ENCODE data around the gene FAXDC2. TPM values are rescaled to one million over a fixed set of nuclear protein-coding genes. Genes with fewer than 3 reads are reported as not detected.
"Not testable (repeated sequence)": the region's sequence is repeated elsewhere in the genome, so short reads cannot be mapped to it uniquely, and the experiment has no call there.

FAXDC2 gene
- total RNA-seq, 4 donors from 2014 or later = 57.6 to 154 (median 75.8) TPM

DNA sequence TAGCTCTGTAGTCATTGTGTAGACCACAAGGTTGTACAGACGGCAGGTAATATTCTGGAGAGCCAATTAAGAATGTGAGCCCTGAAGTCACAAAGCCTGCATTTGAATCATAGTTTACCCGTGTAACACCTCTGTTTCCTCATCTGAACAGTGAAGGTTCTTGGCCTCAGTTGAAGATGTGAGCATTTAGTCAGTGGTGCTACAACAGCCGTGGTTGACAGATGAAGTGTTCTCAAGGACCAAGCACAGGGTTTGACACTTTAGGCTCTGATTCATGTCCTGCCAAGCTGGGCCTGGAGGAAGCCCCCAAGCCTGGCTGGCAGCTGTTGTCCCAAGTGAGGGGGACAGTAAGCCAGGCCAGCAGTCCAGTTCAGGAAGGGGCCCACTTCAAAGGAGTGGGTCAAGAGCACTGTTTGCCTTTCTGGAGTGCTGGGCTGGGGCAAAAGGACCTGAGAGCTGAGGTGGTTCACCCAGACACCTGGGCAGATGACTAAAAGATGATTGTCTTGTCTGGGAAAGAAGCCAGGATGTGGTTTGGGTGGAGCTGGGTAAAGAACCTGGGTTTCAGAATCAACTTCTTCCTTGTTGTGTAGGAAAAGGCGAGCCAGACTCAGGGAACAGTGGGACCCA is 20.7 kb downstream of the FAXDC2 start:
- Histone ChIP-seq H3K36me3 (peaks cover 0 to 81% (median 5%) of the 10 kb centered on the region in 3 donors), H3K27ac (peak overlapping the region in 2 of 4 donors; percentile 25 to 38), H3K27me3 (no peaks in the 10 kb centered on the region), H3K9me3 (no peaks in the 10 kb centered on the region), H3K4me1 (peaks cover 0 to 8% (median 3%) of the 10 kb centered on the region in 4 donors), H3K4me3 (no peak overlapping the region)
- 87 to 91% methylated on average over 4 of the region's 4 CpGs for WGBS, 2 donors
- DNase-seq (ENCODE audit: low spot score in 2 of 2) = no peak
- TF ChIP-seq POLR2A (IDR thresholded peaks at IDR 0.05) (no peak), EP300 (IDR thresholded peaks at IDR 0.05) (no peak)
- TF ChIP-seq, protein P1, sequence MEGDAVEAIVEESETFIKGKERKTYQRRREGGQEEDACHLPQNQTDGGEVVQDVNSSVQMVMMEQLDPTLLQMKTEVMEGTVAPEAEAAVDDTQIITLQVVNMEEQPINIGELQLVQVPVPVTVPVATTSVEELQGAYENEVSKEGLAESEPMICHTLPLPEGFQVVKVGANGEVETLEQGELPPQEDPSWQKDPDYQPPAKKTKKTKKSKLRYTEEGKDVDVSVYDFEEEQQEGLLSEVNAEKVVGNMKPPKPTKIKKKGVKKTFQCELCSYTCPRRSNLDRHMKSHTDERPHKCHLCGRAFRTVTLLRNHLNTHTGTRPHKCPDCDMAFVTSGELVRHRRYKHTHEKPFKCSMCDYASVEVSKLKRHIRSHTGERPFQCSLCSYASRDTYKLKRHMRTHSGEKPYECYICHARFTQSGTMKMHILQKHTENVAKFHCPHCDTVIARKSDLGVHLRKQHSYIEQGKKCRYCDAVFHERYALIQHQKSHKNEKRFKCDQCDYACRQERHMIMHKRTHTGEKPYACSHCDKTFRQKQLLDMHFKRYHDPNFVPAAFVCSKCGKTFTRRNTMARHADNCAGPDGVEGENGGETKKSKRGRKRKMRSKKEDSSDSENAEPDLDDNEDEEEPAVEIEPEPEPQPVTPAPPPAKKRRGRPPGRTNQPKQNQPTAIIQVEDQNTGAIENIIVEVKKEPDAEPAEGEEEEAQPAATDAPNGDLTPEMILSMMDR (IDR thresholded peaks at IDR 0.05) = no peak

DNA sequence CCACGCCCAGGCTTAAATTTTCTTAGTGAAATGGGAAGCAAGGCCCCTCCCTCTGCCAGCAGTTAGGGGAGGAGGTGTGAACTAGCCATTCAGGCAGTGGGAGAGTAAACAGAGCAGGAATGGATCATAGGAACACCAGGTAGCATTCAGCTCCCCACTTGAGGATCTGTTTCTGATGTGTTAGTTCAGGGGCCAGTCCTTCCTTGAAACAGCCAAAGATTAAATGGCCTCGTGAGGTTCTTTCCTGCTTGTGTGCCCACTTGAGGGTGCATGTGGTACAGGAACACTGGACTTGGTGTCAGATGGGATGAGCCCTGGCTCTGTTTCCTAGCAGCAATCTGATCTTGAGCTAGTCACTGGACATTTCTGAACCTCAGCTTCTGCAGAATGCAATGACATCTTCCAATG is 21.2 kb downstream of the FAXDC2 start:
- H3K4me3 ChIP-seq = no peak overlapping the region
- peaks cover 0 to 86% (median 5%) of the 10 kb centered on the region in 3 donors for H3K36me3 ChIP-seq
- H3K9me3 ChIP-seq = no peaks in the 10 kb centered on the region
- no peak overlapping the region for H3K27ac ChIP-seq
- no peaks in the 10 kb centered on the region for H3K27me3 ChIP-seq
- no peak for TF ChIP-seq EP300 (IDR thresholded peaks at IDR 0.05)
- TF ChIP-seq POLR2A (IDR thresholded peaks at IDR 0.05) = no peak
- TF ChIP-seq, protein P1 (IDR thresholded peaks at IDR 0.05) = no peak
- DNase-seq (ENCODE audit: low spot score in 2 of 2) = no peak
- H3K4me1 ChIP-seq = peaks cover 0 to 2% (median 0%) of the 10 kb centered on the region in 4 donors
- 66 to 85% methylated on average over 2 of the region's 2 CpGs for WGBS, 2 donors

DNA sequence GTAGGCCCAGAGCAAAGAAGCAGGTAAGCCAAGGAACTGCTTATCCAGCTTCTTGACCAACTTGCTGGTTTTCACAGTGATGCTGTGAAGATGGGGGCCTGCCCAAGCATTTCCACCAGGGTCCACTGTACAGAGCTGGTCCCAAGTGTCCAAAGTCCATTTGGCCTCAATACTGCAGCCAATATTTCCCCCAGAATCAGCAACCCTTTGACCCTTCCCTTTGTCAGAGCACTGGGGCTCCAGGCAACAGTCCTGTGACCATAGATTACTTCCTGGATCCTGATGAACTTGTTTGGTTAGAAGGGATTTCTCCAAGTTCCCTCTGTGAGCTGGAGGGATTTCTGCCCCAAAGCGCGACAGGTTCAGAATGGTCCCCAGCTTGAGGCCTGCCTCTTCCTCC is 26.3 kb downstream of the FAXDC2 start:
- H3K27me3 ChIP-seq = no peaks in the 10 kb centered on the region
- H3K4me3 ChIP-seq = no peak overlapping the region
- no peaks in the 10 kb centered on the region for H3K9me3 ChIP-seq
- peaks cover 0 to 91% (median 0%) of the 10 kb centered on the region in 3 donors for H3K36me3 ChIP-seq
- TF ChIP-seq POLR2A (IDR thresholded peaks at IDR 0.05) = no peak
- TF ChIP-seq EP300 (IDR thresholded peaks at IDR 0.05) = no peak
- TF ChIP-seq, protein P1 (IDR thresholded peaks at IDR 0.05) = no peak
- no peak for DNase-seq (ENCODE audit: low spot score in 2 of 2)
- 98 to 100% methylated on average over 2 of the region's 2 CpGs for WGBS, 2 donors
- peaks cover 0 to under 1% (median 0%) of the 10 kb centered on the region in 4 donors for H3K4me1 ChIP-seq
- H3K27ac ChIP-seq = no peak overlapping the region

DNA sequence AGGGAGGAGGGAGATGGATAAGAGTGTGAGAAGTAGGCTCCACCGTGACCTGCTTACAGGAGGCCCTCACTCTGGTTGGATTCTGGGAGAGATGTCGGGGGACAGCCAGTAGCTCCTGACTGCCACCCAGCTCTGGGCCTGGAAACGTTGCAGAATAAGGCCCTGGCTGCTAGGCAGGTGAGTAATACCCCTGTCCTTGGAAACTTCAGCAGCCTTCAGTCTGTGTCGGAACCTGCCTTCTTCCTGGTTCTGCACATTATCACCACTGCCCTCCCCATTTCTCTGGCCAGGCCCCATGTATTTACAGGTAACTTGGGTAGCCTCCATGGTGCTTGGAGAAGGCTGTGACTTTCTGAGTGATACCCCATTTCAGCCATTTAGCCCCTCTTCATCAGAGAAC is 26.8 kb downstream of the FAXDC2 start:
- no peak for DNase-seq (ENCODE audit: low spot score in 2 of 2)
- 82 to 90% methylated on average over 4 of the region's 4 CpGs for WGBS, 2 donors
- Histone ChIP-seq H3K9me3 (no peaks in the 10 kb centered on the region), H3K4me3 (no peak overlapping the region), H3K27me3 (no peaks in the 10 kb centered on the region), H3K36me3 (peaks cover 0 to 91% (median 0%) of the 10 kb centered on the region in 3 donors), H3K27ac (no peak overlapping the region), H3K4me1 (peaks cover 0 to 5% (median 0%) of the 10 kb centered on the region in 4 donors)
- TF ChIP-seq POLR2A (IDR thresholded peaks at IDR 0.05) = no peak
- TF ChIP-seq, protein P1 (IDR thresholded peaks at IDR 0.05) = no peak
- no peak for TF ChIP-seq EP300 (IDR thresholded peaks at IDR 0.05)

DNA sequence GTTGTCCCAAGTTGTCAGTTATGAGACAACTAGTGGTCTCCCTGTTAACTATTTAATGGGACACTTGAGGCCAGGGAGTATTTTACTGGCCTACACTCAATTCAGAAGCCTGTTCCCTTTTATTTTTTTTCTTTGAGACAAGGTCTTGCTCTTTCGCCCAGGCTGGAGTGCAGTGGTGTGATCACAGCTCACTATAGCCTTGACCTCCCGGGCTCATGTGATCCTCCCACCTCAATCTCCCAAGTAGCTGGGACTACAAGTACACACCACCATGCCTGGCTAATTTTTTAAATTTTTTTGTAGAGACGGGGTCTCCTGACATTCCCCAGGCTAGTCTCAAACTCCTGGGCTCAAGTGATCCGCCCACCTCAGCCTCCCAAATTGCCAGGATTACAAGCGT is 27.5 kb downstream of the FAXDC2 start:
- not testable (repeated sequence) for DNase-seq (ENCODE audit: low spot score in 2 of 2); H3K27ac ChIP-seq; H3K27me3 ChIP-seq; H3K9me3 ChIP-seq; H3K4me3 ChIP-seq
- 81 to 89% methylated on average over 5 of the region's 5 CpGs for WGBS, 2 donors
- Histone ChIP-seq H3K36me3 (peaks cover 0 to 91% (median 0%) of the 10 kb centered on the region in 3 donors), H3K4me1 (peaks cover 0 to 11% (median 0%) of the 10 kb centered on the region in 4 donors)
